Cardiac septum (tissue), 1 donor: ENCODE data around the gene LCE1B. TPM values are rescaled to one million over a fixed set of nuclear protein-coding genes. Genes with fewer than 3 reads are reported as not detected.

Source experiments
- DNase-seq: peaks from one replicate; pipeline ENCODE4 v3.0.0-alpha.2; 2020; ENCODE audit warnings: low spot score
- intact Hi-C: fragments of 100-400 bp; cut with DNase I; formaldehyde crosslinking; loops from one replicate; pipeline ENCODE4 v1.14.0; 2022
- long read RNA-seq: library from polyadenylated mRNA; unstranded; transcript quantifications from one replicate; pipeline ENCODE4 v2.0.0, GENCODE V29; 2021
- total RNA-seq: library from RNA; stranded (reverse); fragmentation: NEBNext Ultra II Directional; extraction: Animal tissue kit (Norgen Biotek cat#: 25700); gene quantifications from one replicate; pipeline ENCODE4 v1.2.1, GENCODE V29; 2021
- donor health status: DM: no; HTN: no; CAD: no.

The LCE1B gene
- not detected for total RNA-seq
- long read RNA-seq, result 0 reads

- DNase-seq, result no peak
These were observed at the start of gene LCE1B for GRCh38 chr1:152811671-152812070. TSS of gene LCE1B (plus strand) at chr1:152811971. CDS start at chr1:152812447, 476 bp downstream.

GRCh38 chr1:152768847-152769533 is 42.8 kb upstream of the LCE1B start:
- intact Hi-C loops, result no loop called here
- DNase-seq, result no peak

More at GRCh38 chr1:152811671-152812070, at the start of gene LCE1B:
- intact Hi-C loops, result no loop called here

- no peak for DNase-seq
- intact Hi-C loops, result no loop called here
These were observed 41.4 kb upstream of the LCE1B start for GRCh38 chr1:152770411-152770810.

GRCh38 chr1:152774875-152775274 is 36.9 kb upstream of the LCE1B start, which contains the start of gene LCE1F:
TSS of gene LCE1F (plus strand) at chr1:152775140. CDS start at chr1:152776372, 1,232 bp downstream.
- DNase-seq, result no peak
- intact Hi-C loops, result no loop called here

- DNase-seq, result no peak
- intact Hi-C loops, result no loop called here
These were observed 35.4 kb upstream of the LCE1B start for GRCh38 chr1:152776361-152776760.

GRCh38 chr1:152777510-152778137 is 34.1 kb upstream of the LCE1B start:
- no peak for DNase-seq
- intact Hi-C loops, result no loop called here

GRCh38 chr1:152783095-152783494 is 28.7 kb upstream of the LCE1B start:
- intact Hi-C loops, result no loop called here
- DNase-seq, result no peak

- intact Hi-C loops, result no loop called here
- DNase-seq, result no peak
These were observed 25.7 kb upstream of the LCE1B start, which contains the start of gene LCE1E for GRCh38 chr1:152786077-152786476. TSS of gene LCE1E (plus strand) at chr1:152786257. CDS start at chr1:152787300, 1,043 bp downstream.

- intact Hi-C loops, result no loop called here
These were observed 16.1 kb upstream of the LCE1B start for GRCh38 chr1:152795686-152796085.

GRCh38 chr1:152796421-152796820 is 15.3 kb upstream of the LCE1B start, which contains the start of gene LCE1D:
TSS of gene LCE1D (plus strand) at chr1:152796721. CDS start at chr1:152797795, 1,074 bp downstream.
- intact Hi-C loops, result no loop called here
- DNase-seq, result no peak

More at GRCh38 chr1:152795686-152796085, 16.1 kb upstream of the LCE1B start:
- DNase-seq, result no peak

- no peak for DNase-seq
- intact Hi-C loops, result no loop called here
These were observed 10.4 kb upstream of the LCE1B start for GRCh38 chr1:152801333-152801732.

GRCh38 chr1:152806576-152806975 is 5.2 kb upstream of the LCE1B start, which contains the start of gene LCE1C:
TSS of gene LCE1C (minus strand) at chr1:152806651. CDS start at chr1:152805478, 1,173 bp downstream.
- intact Hi-C loops, result no loop called here
- DNase-seq, result no peak

GRCh38 chr1:152811050-152811449 is 721 bp upstream of the LCE1B start:
- no peak for DNase-seq
- intact Hi-C loops, result no loop called here

- intact Hi-C loops, result no loop called here
These were observed 5.5 kb downstream of the LCE1B start for GRCh38 chr1:152817309-152817708.

GRCh38 chr1:152823294-152823693 is 11.5 kb downstream of the LCE1B start:
- intact Hi-C loops, result no loop called here

More at GRCh38 chr1:152817309-152817708, 5.5 kb downstream of the LCE1B start:
- no peak for DNase-seq

GRCh38 chr1:152824964-152825363 is 13.2 kb downstream of the LCE1B start:
- DNase-seq, result no peak
- intact Hi-C loops, result no loop called here

More at GRCh38 chr1:152823294-152823693, 11.5 kb downstream of the LCE1B start:
- no peak for DNase-seq

GRCh38 chr1:152827173-152827572 is 15.4 kb downstream of the LCE1B start, which contains the start of gene LCE1A:
TSS of gene LCE1A (plus strand) at chr1:152827473. CDS start at chr1:152827473, 0 bp downstream.
- intact Hi-C loops, result no loop called here
- DNase-seq, result no peak

GRCh38 chr1:152836870-152837269 is 25.1 kb downstream of the LCE1B start:
- DNase-seq, result no peak
- intact Hi-C loops, result no loop called here

- intact Hi-C loops, result no loop called here
- DNase-seq, result no peak
These were observed 30.8 kb downstream of the LCE1B start, which contains the start of gene LCE6A for GRCh38 chr1:152842556-152842955. TSS of gene LCE6A (plus strand) at chr1:152842856. CDS start at chr1:152843521, 665 bp downstream.

- DNase-seq, result no peak
- intact Hi-C loops, result no loop called here
These were observed 43.9 kb downstream of the LCE1B start for GRCh38 chr1:152855661-152856060.
